ENCODE results near the gene CELSR1.
"Not testable (repeated sequence)": the region's sequence is repeated elsewhere in the genome, so short reads cannot be mapped to it uniquely, and the experiment has no call there.

The CELSR1 gene

GRCh38 chr22:46338636-46339035, 198.8 kb downstream of the CELSR1 start:
- no peak for DNase-seq

GRCh38 chr22:46337870-46338269, 199.6 kb downstream of the CELSR1 start:
- no peak for DNase-seq

GRCh38 chr22:46336119-46337078, 201.0 kb downstream of the CELSR1 start:
- no peak for DNase-seq

- peak; percentile 64 for DNase-seq
These were observed 202.0 kb downstream of the CELSR1 start, which contains the start of gene TRMU for GRCh38 chr22:46335201-46336118. TRMU (plus strand) TSS chr22:46335714; CDS start chr22:46335765, 51 bp downstream.

GRCh38 chr22:46331496-46331895, 205.9 kb downstream of the CELSR1 start:
- DNase-seq: no peak

- no peak for DNase-seq
These were observed 207.0 kb downstream of the CELSR1 start for GRCh38 chr22:46330426-46330825.

- DNase-seq: no peak
These were observed 207.8 kb downstream of the CELSR1 start for GRCh38 chr22:46329616-46330015.

GRCh38 chr22:46328797-46329196, 208.6 kb downstream of the CELSR1 start:
- DNase-seq: no peak

GRCh38 chr22:46327691-46328465, 209.5 kb downstream of the CELSR1 start:
- DNase-seq: no peak

- DNase-seq: no peak
These were observed 211.2 kb downstream of the CELSR1 start for GRCh38 chr22:46326066-46326680.

GRCh38 chr22:46323162-46323561, 214.3 kb downstream of the CELSR1 start:
- no peak for DNase-seq

GRCh38 chr22:46322711-46323110, 214.7 kb downstream of the CELSR1 start:
- no peak for DNase-seq

- no peak for DNase-seq
These were observed 216.6 kb downstream of the CELSR1 start for GRCh38 chr22:46320716-46321386.

- DNase-seq: no peak
These were observed 217.2 kb downstream of the CELSR1 start for GRCh38 chr22:46320166-46320710.

GRCh38 chr22:46319319-46319718, 218.1 kb downstream of the CELSR1 start:
- DNase-seq: no peak

- DNase-seq: no peak
These were observed 218.8 kb downstream of the CELSR1 start for GRCh38 chr22:46318576-46318975.

GRCh38 chr22:46317646-46318045, 219.8 kb downstream of the CELSR1 start:
- no peak for DNase-seq

GRCh38 chr22:46315976-46316375, 221.4 kb downstream of the CELSR1 start:
- DNase-seq: no peak

- not testable (repeated sequence) for DNase-seq
These were observed 224.6 kb downstream of the CELSR1 start for GRCh38 chr22:46312848-46313247.

GRCh38 chr22:46312056-46312455, 225.4 kb downstream of the CELSR1 start:
- no peak for DNase-seq
